Measurements from ENCODE around the gene MAP6.

DNA sequence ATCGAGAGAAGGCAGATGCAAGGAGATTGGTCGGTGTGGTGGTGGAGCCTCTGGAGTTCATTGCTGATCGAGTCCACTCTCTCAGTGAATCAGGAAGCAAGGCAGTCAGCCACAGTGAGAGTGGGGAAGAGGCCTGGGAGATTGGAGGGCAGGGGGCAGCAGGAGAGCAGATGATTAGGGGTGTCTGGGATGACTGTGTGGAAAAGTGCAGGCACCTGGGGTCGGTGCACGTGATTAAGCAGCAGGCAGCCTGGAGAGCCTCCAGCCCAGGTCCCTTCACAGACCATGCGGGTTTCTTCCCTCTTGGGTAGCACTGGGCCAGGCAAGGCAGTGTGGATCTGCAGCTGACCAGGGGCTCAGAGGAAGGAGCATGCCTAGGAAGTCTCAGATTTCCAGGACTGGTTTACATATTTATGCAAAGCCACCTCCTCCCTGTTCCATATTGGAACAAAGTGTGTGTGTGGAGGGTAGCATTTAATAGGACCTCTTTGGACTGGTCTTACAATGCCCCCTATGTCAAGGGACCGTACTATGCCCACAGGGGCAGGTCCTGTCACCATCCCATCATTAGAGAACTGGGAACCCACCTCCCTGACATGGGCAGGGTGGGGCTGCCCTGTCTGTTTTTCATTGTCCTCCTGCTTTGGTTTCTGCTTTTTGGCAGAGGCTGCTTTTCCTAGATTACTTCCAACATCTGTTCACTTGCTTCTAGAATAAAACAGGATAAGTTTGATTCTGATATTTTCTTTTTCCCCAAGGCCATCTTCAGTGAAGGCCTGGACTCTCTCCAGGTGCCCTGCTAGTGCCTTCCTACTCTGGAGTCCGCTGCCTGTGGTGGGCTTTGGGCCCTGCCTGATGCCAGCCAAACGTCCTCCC lies 129.1 kb downstream of the MAP6 start:
- TF ChIP-seq, protein P1, sequence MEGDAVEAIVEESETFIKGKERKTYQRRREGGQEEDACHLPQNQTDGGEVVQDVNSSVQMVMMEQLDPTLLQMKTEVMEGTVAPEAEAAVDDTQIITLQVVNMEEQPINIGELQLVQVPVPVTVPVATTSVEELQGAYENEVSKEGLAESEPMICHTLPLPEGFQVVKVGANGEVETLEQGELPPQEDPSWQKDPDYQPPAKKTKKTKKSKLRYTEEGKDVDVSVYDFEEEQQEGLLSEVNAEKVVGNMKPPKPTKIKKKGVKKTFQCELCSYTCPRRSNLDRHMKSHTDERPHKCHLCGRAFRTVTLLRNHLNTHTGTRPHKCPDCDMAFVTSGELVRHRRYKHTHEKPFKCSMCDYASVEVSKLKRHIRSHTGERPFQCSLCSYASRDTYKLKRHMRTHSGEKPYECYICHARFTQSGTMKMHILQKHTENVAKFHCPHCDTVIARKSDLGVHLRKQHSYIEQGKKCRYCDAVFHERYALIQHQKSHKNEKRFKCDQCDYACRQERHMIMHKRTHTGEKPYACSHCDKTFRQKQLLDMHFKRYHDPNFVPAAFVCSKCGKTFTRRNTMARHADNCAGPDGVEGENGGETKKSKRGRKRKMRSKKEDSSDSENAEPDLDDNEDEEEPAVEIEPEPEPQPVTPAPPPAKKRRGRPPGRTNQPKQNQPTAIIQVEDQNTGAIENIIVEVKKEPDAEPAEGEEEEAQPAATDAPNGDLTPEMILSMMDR (IDR thresholded peaks at IDR 0.05; ENCODE audit: low read length) = no peak
- TF ChIP-seq EZH2 (optimal IDR thresholded peaks at IDR 0.05; ENCODE audit: low read depth, low read length) = no peak
- no peak for TF ChIP-seq EZH2phosphoT487 (IDR thresholded peaks at IDR 0.05; ENCODE audit: low read length)

All from MM.1S (cell line).